Ovary (tissue), 9 donors: Measurements from ENCODE around the gene PACSIN2. TPM values are rescaled to one million over a fixed set of nuclear protein-coding genes. Genes with fewer than 3 reads are reported as not detected.

Source experiments
- DNase-seq, 5 donors: peaks; one replicate each; pipeline ENCODE4 v3.0.0-alpha.2; 2019 to 2020
- H3K27ac ChIP-seq, 2 donors: fragments of 200-600 bp; one replicate each; pipeline versions ENCODE4 v1.5.1 to v1.8.0; 2019 to 2022
- H3K27me3 ChIP-seq: fragments of 200-600 bp; one replicate; pipeline ENCODE4 v1.8.0; 2022
- H3K36me3 ChIP-seq: fragments of 200-600 bp; sonication (generic); one replicate; pipeline ENCODE4 v1.5.1; 2019
- H3K4me1 ChIP-seq: one replicate; pipeline ENCODE4 v1.8.1; 2013; ENCODE audit warnings: mild to moderate bottlenecking, moderate library complexity; ENCODE audit not compliant: insufficient read depth
- H3K4me3 ChIP-seq: fragments of 200-600 bp; sonication (generic); one replicate; pipeline ENCODE4 v1.5.1; 2017
- H3K9me3 ChIP-seq, 2 donors: fragments of 200-600 bp in 1 of 2; sonication (generic) in 1 of 2; one replicate each; pipeline versions ENCODE4 v1.5.1 to v1.8.1; 2013 to 2019; ENCODE audit warnings: mild to moderate bottlenecking in 1 of 2, moderate library complexity in 1 of 2
- CTCF ChIP-seq, 3 donors: fragments of 450-650 bp in 2 of 3; fragments of 200-600 bp in 1 of 3; IDR thresholded peaks; one replicate each; pipeline versions ENCODE4 v1.5.1 to v1.8.0; 2016 to 2022; ENCODE audit warnings: antibody characterized with exemption in 3 of 3, mild to moderate bottlenecking in 1 of 3
- EP300 ChIP-seq: sonication (generic); formaldehyde crosslinking; IDR thresholded peaks from one replicate; pipeline ENCODE4 v1.6.1; 2017; ENCODE audit warnings: antibody characterized with exemption
- POLR2A ChIP-seq: fragments of 450-650 bp; IDR thresholded peaks from one replicate; pipeline ENCODE4 v1.6.1; 2017; ENCODE audit warnings: antibody characterized with exemption, mild to moderate bottlenecking, moderate library complexity
- WGBS, 3 donors: extraction: QIAGEN DNeasy Blood & Tissue Kit in 1 of 3; methylation state at CpG; one replicate each; pipeline versions ENCODE4 v1.1.5 to v1.1.7; 2013 to 2017; 5-methylcytosine and 5-hydroxymethylcytosine counted together
- intact Hi-C, 4 donors: fragments of 100-400 bp; cut with DNase I; formaldehyde crosslinking; loops; one replicate each; pipeline versions ENCODE4 v1.11.0 to v1.15.1; 2022 to 2023
- polyA plus RNA-seq, 2 donors: library from polyadenylated mRNA; stranded (reverse); fragments of 200-250 nt in 1 of 2; fragments of 350-450 nt in 1 of 2; fragmentation: Illumina TruSeq in 1 of 2; extraction: RNeasy Lipid Tissue Mini Kit (QIAGEN cat#74804) in 1 of 2; gene quantifications; one replicate each; pipeline ENCODE4 v1.2.3, GENCODE V29; 2013 to 2014
- total RNA-seq, 7 donors: library from RNA; depleted of rRNA in 2 of 7; stranded (reverse); fragments of >200 nt in 2 of 7; fragmentation: NEBNext Ultra II Directional in 3 of 7; extraction: Animal tissue kit (Norgen Biotek cat#: 25700) in 3 of 7; gene quantifications; one replicate each; pipeline versions ENCODE4 v1.1.0 to v1.2.4, GENCODE V29; 2016 to 2023
- donor health status: DM: no; HTN: no; CAD: no; lungs with moderate emphysema.
- donor health status: DM: no; HTN: no; CAD: no.
- donor health status: Bipolar disorder and iron deficiency.
- donor health status: DM: yes; HTN: yes; CAD: no.
- donor health status: DM: no; HTN: no; CAD: no.
- donor health status: DM: yes; HTN: yes; CAD: no.

The PACSIN2 gene
- total and polyA plus RNA-seq, 9 donors, result 25.5 to 60.0 (median 48.0) TPM

GRCh38 chr22:42943981-42944380, 71.0 kb downstream of the PACSIN2 start:
- TF ChIP-seq EP300, result no peak
- TF ChIP-seq POLR2A, result no peak
- Histone ChIP-seq H3K9me3 (no peaks in the 10 kb centered on the region), H3K4me3 (no peak overlapping the region), H3K27me3 (no peaks in the 10 kb centered on the region), H3K36me3 (no peaks in the 10 kb centered on the region), H3K27ac (no peak overlapping the region), H3K4me1 (peaks cover 24% of the 10 kb centered on the region)
- intact Hi-C loops, result no loop called here
- no peak for DNase-seq
- WGBS, 3 donors, result 84 to 92% (median 87%) methylated on average over 3 of the region's 3 CpGs

- Histone ChIP-seq H3K27ac (no peak overlapping the region), H3K36me3 (no peaks in the 10 kb centered on the region), H3K9me3 (no peaks in the 10 kb centered on the region), H3K4me3 (no peak overlapping the region), H3K27me3 (no peaks in the 10 kb centered on the region), H3K4me1 (peaks cover 20% of the 10 kb centered on the region)
- intact Hi-C loops, result no loop called here
- WGBS, 3 donors, result 50 to 60% (median 57%) methylated on average over 2 of the region's 2 CpGs
- no peak for DNase-seq
- TF ChIP-seq CTCF (IDR thresholded peaks at IDR 0.05) (no peak), EP300 (no peak), POLR2A (no peak)
Observed at GRCh38 chr22:42942351-42942750, 72.6 kb downstream of the PACSIN2 start.

GRCh38 chr22:42939941-42940653, 74.9 kb downstream of the PACSIN2 start:
- H3K4me3 ChIP-seq, result no peak overlapping the region

GRCh38 chr22:42939451-42939881, 75.5 kb downstream of the PACSIN2 start:
- Histone ChIP-seq H3K4me3 (no peak overlapping the region), H3K27me3 (no peaks in the 10 kb centered on the region)
- intact Hi-C loops, result loop anchor here in 1 of 4 donors (10.0 kb wide), 1 partner anchor 245 kb away; no protein-coding TSS in a partner anchor

More at GRCh38 chr22:42939941-42940653, 74.9 kb downstream of the PACSIN2 start:
- WGBS, 3 donors, result 49 to 51% (median 50%) methylated on average over 12 of the region's 12 CpGs
- TF ChIP-seq EP300 (no peak), CTCF (IDR thresholded peaks at IDR 0.05) (no peak), POLR2A (no peak)
- Histone ChIP-seq H3K4me1 (peaks cover 18% of the 10 kb centered on the region), H3K27me3 (no peaks in the 10 kb centered on the region), H3K27ac (no peak overlapping the region), H3K36me3 (no peaks in the 10 kb centered on the region), H3K9me3 (no peaks in the 10 kb centered on the region)
- intact Hi-C loops, result loop anchor here in 1 of 4 donors (10.0 kb wide), 1 partner anchor 245 kb away; no protein-coding TSS in a partner anchor
- no peak for DNase-seq

More at GRCh38 chr22:42939451-42939881, 75.5 kb downstream of the PACSIN2 start:
- Histone ChIP-seq H3K9me3 (no peaks in the 10 kb centered on the region), H3K27ac (no peak overlapping the region), H3K4me1 (peaks cover 20% of the 10 kb centered on the region), H3K36me3 (no peaks in the 10 kb centered on the region)
- WGBS, 3 donors, result 56 to 59% (median 57%) methylated on average over 7 of the region's 7 CpGs
- no peak for DNase-seq
- TF ChIP-seq EP300 (no peak), POLR2A (no peak), CTCF (IDR thresholded peaks at IDR 0.05) (no peak)
